Stimulated activated CD8-positive, alpha-beta memory T cell treated with anti-CD3 and anti-CD28 coated beads, Interleukin-15, amount 100 ng/mL, for 24 hours (primary cell): Measurements from ENCODE around the gene TTPAL.

Experiments used
- DNase-seq: peaks from one replicate; pipeline ENCODE4 v3.0.0-alpha.2; 2020; ENCODE audit warnings: low read depth

TTPAL gene

GRCh38 chr20:44537993-44538392 is 62.3 kb downstream of the TTPAL start:
- DNase-seq = no peak

DNA sequence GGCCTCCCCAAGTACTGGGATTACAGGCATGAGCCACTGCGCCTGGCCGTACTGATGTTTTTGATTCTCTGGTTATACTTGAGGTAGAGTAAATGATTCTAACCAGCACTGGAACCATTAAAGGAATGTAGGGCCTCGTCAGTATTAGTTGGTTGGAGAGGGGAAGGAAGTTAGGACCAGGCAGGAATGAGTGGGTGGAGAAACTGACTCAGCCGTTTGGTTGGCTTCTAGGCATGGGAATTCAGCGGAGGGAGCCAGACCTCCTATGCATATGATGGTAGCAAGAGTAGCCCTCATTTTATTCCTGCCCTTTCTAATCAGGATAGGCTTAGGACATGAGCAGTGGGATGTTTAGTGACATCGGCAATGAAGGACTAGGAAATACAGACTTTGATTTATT is 65.2 kb downstream of the TTPAL start:
- no peak for DNase-seq

DNA sequence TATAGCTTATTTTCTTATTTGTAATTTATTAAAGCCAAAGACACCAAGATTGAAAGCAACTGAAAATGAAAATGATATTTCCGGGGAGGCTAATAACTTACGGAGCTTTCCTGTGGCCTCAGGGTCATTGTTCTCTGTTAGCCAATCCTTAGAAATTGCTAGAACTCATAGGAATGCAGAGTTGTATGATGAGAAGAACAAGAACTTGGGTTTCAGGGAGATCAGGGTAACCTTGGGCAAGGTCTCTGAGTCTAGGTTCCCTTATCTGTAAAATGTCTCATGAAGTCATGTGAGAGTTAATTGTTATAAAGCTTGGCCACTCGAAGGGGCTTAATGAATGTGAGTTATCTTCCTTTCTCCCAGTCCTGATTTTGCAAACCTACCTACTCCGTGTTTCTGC is 66.3 kb downstream of the TTPAL start:
- DNase-seq = no peak

DNA sequence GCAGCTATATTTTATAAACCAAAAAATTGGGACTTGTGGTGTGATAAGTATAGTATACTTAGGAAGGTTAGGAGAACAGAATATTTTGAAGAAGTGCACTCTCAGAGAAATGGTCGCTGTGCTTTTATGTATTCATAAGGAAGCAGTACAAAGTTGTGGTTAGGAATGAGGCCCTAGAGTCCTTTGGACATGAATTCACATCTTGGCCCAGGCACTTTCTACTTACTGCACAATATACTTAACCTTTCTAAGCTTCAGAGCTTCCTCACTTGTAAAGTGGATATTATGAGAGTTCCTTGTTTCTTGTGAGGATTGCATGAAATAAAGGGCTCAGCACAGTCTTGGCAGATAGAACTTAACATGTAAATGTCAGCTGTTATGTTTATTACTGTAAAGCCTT is 67.2 kb downstream of the TTPAL start:
- no peak for DNase-seq

DNA sequence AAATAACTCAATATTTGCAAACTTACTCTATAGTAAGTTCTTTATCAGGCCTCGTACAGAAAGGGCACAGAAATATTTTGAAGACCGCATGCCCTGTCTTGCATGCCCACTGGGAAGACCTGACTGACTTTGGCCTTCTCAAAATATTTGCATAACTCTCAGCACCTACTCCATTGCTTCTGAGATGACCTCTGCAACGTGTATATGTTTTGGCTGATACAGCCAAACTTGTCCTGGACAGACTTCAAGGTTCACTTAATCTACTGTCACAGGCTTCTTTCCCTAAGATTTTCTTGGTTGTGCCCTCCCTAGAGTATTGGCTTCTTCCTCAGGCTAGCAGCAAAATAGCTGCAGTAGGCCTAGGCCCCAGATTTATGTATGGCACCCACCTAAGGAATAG is 67.7 kb downstream of the TTPAL start:
- DNase-seq = no peak
